Left lung (tissue), 10 donors: ENCODE results near the gene CEP131. TPM values are rescaled to one million over a fixed set of nuclear protein-coding genes. Genes with fewer than 3 reads are reported as not detected.

ENCODE experiments used
- ATAC-seq: fragments of 200-7000 bp; cut with Tn5 transposase; one replicate; pipeline ENCODE4 v1.9.1; 2020; ENCODE audit warnings: moderate library complexity
- DNase-seq, 4 donors: peaks; one replicate each; pipeline ENCODE4 v3.0.0-alpha.2; 2013 to 2020
- H3K27ac ChIP-seq, 2 donors: fragments of 200-600 bp; sonication (generic) in 1 of 2; one replicate each; pipeline versions ENCODE4 v1.5.0 to v1.8.0; 2020 to 2021
- H3K27me3 ChIP-seq, 2 donors: fragments of 200-600 bp; sonication (generic) in 1 of 2; one replicate each; pipeline versions ENCODE4 v1.5.0 to v1.8.0; 2020 to 2021
- H3K36me3 ChIP-seq, 2 donors: fragments of 200-600 bp; sonication (generic) in 1 of 2; one replicate each; pipeline versions ENCODE4 v1.5.0 to v1.8.0; 2020 to 2021
- H3K4me1 ChIP-seq, 2 donors: fragments of 200-600 bp; one replicate each; pipeline ENCODE4 v1.8.0; 2021
- H3K4me3 ChIP-seq, 2 donors: fragments of 200-600 bp; sonication (generic) in 1 of 2; one replicate each; pipeline versions ENCODE4 v1.5.0 to v1.8.0; 2020 to 2021; ENCODE audit warnings: mild to moderate bottlenecking in 1 of 2
- H3K9me3 ChIP-seq, 2 donors: fragments of 200-600 bp; sonication (generic) in 1 of 2; one replicate each; pipeline versions ENCODE4 v1.5.0 to v1.8.0; 2020 to 2021
- CTCF ChIP-seq, 2 donors: fragments of 200-600 bp; sonication (generic) in 1 of 2; IDR thresholded peaks; one replicate each; pipeline versions ENCODE4 v1.5.0 to v1.8.0; 2021; ENCODE audit warnings: antibody characterized with exemption in 2 of 2
- intact Hi-C, 2 donors: fragments of 100-400 bp; cut with DNase I; formaldehyde crosslinking; loops; one replicate each; pipeline versions ENCODE4 v1.11.2 to v1.14.2; 2022
- polyA plus RNA-seq, 6 donors: library from polyadenylated mRNA; unstranded; fragments of 120-200 nt; gene quantifications; one replicate each; pipeline ENCODE4 v1.2.1, GENCODE V29; 2013; ENCODE audit not compliant: insufficient read length in 6 of 6
- total RNA-seq, 2 donors: library from RNA; stranded (reverse); fragmentation: NEBNext Ultra II Directional; extraction: Animal tissue kit (Norgen Biotek cat#: 25700); gene quantifications; one replicate each; pipeline ENCODE4 v1.2.1, GENCODE V29; 2021
- donor health status: DM: no; HTN: yes; CAD: no.
- donor health status: DM: no; HTN: no; CAD: no.

CEP131 gene
- total and polyA plus RNA-seq, 8 donors: 7.7 to 21.0 (median 16.9) TPM

- Histone ChIP-seq H3K36me3 (peaks cover 0 to 25% of the 10 kb centered on the region in 2 donors), H3K27me3 (peaks cover 0 to 24% of the 10 kb centered on the region in 2 donors), H3K4me1 (no peaks in the 10 kb centered on the region), H3K27ac (no peak overlapping the region), H3K9me3 (no peaks in the 10 kb centered on the region), H3K4me3 (no peak overlapping the region)
- ATAC-seq (no peak), DNase-seq (no peak)
- intact Hi-C loops: no loop called here
- TF ChIP-seq CTCF (IDR thresholded peaks at IDR 0.05): no peak
Observed at GRCh38 chr17:81187120-81187519, 35.6 kb downstream of the CEP131 start.

- Histone ChIP-seq H3K27ac (no peak overlapping the region), H3K4me1 (no peaks in the 10 kb centered on the region), H3K27me3 (peaks cover 0 to 33% of the 10 kb centered on the region in 2 donors), H3K9me3 (no peaks in the 10 kb centered on the region), H3K36me3 (peaks cover 0 to 23% of the 10 kb centered on the region in 2 donors), H3K4me3 (no peak overlapping the region)
- TF ChIP-seq CTCF (IDR thresholded peaks at IDR 0.05): no peak
- DNase-seq: no peak
- intact Hi-C loops: no loop called here
- no peak for ATAC-seq
Observed at GRCh38 chr17:81186203-81186602, 36.6 kb downstream of the CEP131 start.

- DNase-seq: no peak
- Histone ChIP-seq H3K27me3 (peaks cover 0 to 35% of the 10 kb centered on the region in 2 donors), H3K36me3 (peaks cover 0 to 7% of the 10 kb centered on the region in 2 donors), H3K27ac (no peak overlapping the region), H3K9me3 (no peaks in the 10 kb centered on the region), H3K4me1 (no peaks in the 10 kb centered on the region), H3K4me3 (no peak overlapping the region)
- no peak for ATAC-seq
- TF ChIP-seq CTCF (IDR thresholded peaks at IDR 0.05): no peak
- intact Hi-C loops: no loop called here
Observed at GRCh38 chr17:81184555-81184954, 38.2 kb downstream of the CEP131 start.

GRCh38 chr17:81183807-81184206, 39.0 kb downstream of the CEP131 start:
- Histone ChIP-seq H3K27me3 (peaks cover 0 to 35% of the 10 kb centered on the region in 2 donors), H3K27ac (no peak overlapping the region), H3K4me3 (no peak overlapping the region), H3K4me1 (no peaks in the 10 kb centered on the region), H3K9me3 (no peaks in the 10 kb centered on the region), H3K36me3 (peaks cover 0 to 4% of the 10 kb centered on the region in 2 donors)
- ATAC-seq (no peak), DNase-seq (no peak)
- no peak for TF ChIP-seq CTCF (IDR thresholded peaks at IDR 0.05)
- intact Hi-C loops: no loop called here

GRCh38 chr17:81183316-81183715, 39.4 kb downstream of the CEP131 start:
- intact Hi-C loops: no loop called here
- no peaks in the 10 kb centered on the region for H3K4me1 ChIP-seq
- ATAC-seq (no peak), DNase-seq (no peak)
- peaks cover 0 to under 1% of the 10 kb centered on the region in 2 donors for H3K36me3 ChIP-seq
- no peak overlapping the region for H3K27ac ChIP-seq
- H3K9me3 ChIP-seq: no peaks in the 10 kb centered on the region
- TF ChIP-seq CTCF (IDR thresholded peaks at IDR 0.05): no peak
- H3K27me3 ChIP-seq: peaks cover 0 to 35% of the 10 kb centered on the region in 2 donors
- no peak overlapping the region for H3K4me3 ChIP-seq
